Loucy (cell line): Measurements from ENCODE around the gene ZNF350.

Experiments used
- H2AFZ ChIP-seq: fragments of 200-600 bp; sonication (generic); 2 replicates; pipeline ENCODE4 v1.6.0; 2016; ENCODE audit warnings: antibody characterized with exemption, mild to moderate bottlenecking, low read length, moderate library complexity
- H3F3A ChIP-seq: fragments of 200-600 bp; 2 replicates; pipeline ENCODE4 v1.6.0; 2016; ENCODE audit warnings: antibody characterized with exemption, low read depth, mild to moderate bottlenecking
- H3K27me3 ChIP-seq: fragments of 200-600 bp; sonication (generic); 2 replicates; pipeline ENCODE4 v1.6.1; 2014; ENCODE audit warnings: low read length, mild to moderate bottlenecking; ENCODE audit not compliant: insufficient read depth, poor library complexity, severe bottlenecking
- H3K36me3 ChIP-seq: fragments of 200-600 bp; sonication (generic); 2 replicates; pipeline ENCODE4 v1.6.1; 2016; ENCODE audit warnings: low read length; ENCODE audit not compliant: insufficient read depth
- H3K4me1 ChIP-seq: fragments of 200-600 bp; sonication (generic); 2 replicates; pipeline ENCODE4 v1.5.1; 2014; ENCODE audit warnings: low read length, mild to moderate bottlenecking; ENCODE audit not compliant: insufficient read depth, poor library complexity, severe bottlenecking
- H3K4me2 ChIP-seq: fragments of 200-600 bp; sonication (generic); 2 replicates; pipeline ENCODE4 v1.6.0; 2014; ENCODE audit warnings: antibody characterized with exemption, low read length, low read depth, mild to moderate bottlenecking; ENCODE audit not compliant: poor library complexity, severe bottlenecking
- H3K4me3 ChIP-seq: fragments of 200-600 bp; sonication (generic); 2 replicates; pipeline ENCODE4 v1.5.1; 2014; ENCODE audit warnings: low read length, mild to moderate bottlenecking, mixed read lengths; ENCODE audit not compliant: poor library complexity, severe bottlenecking
- H3K79me2 ChIP-seq: fragments of 200-600 bp; sonication (generic); 2 replicates; pipeline ENCODE4 v1.6.1; 2014; ENCODE audit warnings: low read length; ENCODE audit not compliant: insufficient read depth
- H3K9ac ChIP-seq: fragments of 200-600 bp; sonication (generic); 2 replicates; pipeline ENCODE4 v1.6.0; 2014; ENCODE audit warnings: mild to moderate bottlenecking, low read depth, low read length, moderate library complexity; ENCODE audit not compliant: poor library complexity, severe bottlenecking
- H3K9me2 ChIP-seq: fragments of 200-600 bp; sonication (generic); replicated peaks from 2 replicates; pipeline ENCODE4 v1.6.1; 2016; ENCODE audit warnings: low read depth, low read length, mixed read lengths
- H3K9me3 ChIP-seq: fragments of 200-600 bp; sonication (generic); 2 replicates; pipeline ENCODE4 v1.6.1; 2014; ENCODE audit warnings: mild to moderate bottlenecking, antibody characterized with exemption, low read length, low read depth; ENCODE audit not compliant: insufficient read depth
- H4K20me1 ChIP-seq: fragments of 200-600 bp; sonication (generic); 2 replicates; pipeline ENCODE4 v1.6.0; 2014; ENCODE audit warnings: antibody characterized with exemption, low read length, mild to moderate bottlenecking; ENCODE audit not compliant: insufficient read depth, poor library complexity, severe bottlenecking
- EZH2phosphoT487 ChIP-seq: fragments of 200-600 bp; IDR thresholded peaks from 2 replicates; pipeline ENCODE4 v1.6.1; 2018; ENCODE audit warnings: antibody characterized with exemption, mild to moderate bottlenecking, moderate library complexity, borderline replicate concordance
- TF ChIP-seq, protein P1 (sequence below): fragments of 200-600 bp; sonication (generic); conservative IDR thresholded peaks from 2 replicates; pipeline ENCODE4 v1.5.1; 2014; ENCODE audit warnings: mild to moderate bottlenecking, antibody characterized with exemption, low read length

ZNF350 gene

GRCh38 chr19:51926784-51927741, 59.6 kb downstream of the ZNF350 start, which contains the start of gene ZNF613:
Gene ZNF613, plus strand, starts transcription at chr19:51927472. Its CDS starts 8,749 bp downstream, at chr19:51936221.
- H3K36me3 ChIP-seq, result 0 out of 2 replicates have a peak, but pooled peaks cover 8% of the 10 kb centered on the region
- H3K79me2 ChIP-seq, result peaks cover 17% of the 10 kb centered on the region
- no peaks in the 10 kb centered on the region for H3K9me2 ChIP-seq
- TF ChIP-seq EZH2phosphoT487, result no peak
- TF ChIP-seq, protein P1, sequence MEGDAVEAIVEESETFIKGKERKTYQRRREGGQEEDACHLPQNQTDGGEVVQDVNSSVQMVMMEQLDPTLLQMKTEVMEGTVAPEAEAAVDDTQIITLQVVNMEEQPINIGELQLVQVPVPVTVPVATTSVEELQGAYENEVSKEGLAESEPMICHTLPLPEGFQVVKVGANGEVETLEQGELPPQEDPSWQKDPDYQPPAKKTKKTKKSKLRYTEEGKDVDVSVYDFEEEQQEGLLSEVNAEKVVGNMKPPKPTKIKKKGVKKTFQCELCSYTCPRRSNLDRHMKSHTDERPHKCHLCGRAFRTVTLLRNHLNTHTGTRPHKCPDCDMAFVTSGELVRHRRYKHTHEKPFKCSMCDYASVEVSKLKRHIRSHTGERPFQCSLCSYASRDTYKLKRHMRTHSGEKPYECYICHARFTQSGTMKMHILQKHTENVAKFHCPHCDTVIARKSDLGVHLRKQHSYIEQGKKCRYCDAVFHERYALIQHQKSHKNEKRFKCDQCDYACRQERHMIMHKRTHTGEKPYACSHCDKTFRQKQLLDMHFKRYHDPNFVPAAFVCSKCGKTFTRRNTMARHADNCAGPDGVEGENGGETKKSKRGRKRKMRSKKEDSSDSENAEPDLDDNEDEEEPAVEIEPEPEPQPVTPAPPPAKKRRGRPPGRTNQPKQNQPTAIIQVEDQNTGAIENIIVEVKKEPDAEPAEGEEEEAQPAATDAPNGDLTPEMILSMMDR, result peak; percentile 53
- peak within 1 kb of the TSS; percentile 82 for H3K9ac ChIP-seq
- H3K4me2 ChIP-seq, result peak within 1 kb of the TSS; percentile 70
- peak within 1 kb of the TSS; percentile 99 for H2AFZ ChIP-seq
- H3K4me1 ChIP-seq, result peaks cover 11% of the 10 kb centered on the region
- H4K20me1 ChIP-seq, result no peaks in the 10 kb centered on the region
- peak within 1 kb of the TSS; percentile 84 for H3K4me3 ChIP-seq
- H3K9me3 ChIP-seq, result peaks cover 18% of the 10 kb centered on the region; the same call in 1 of the 2 replicates
- no peaks in the 10 kb centered on the region for H3F3A ChIP-seq
- no peaks in the 10 kb centered on the region for H3K27me3 ChIP-seq

DNA sequence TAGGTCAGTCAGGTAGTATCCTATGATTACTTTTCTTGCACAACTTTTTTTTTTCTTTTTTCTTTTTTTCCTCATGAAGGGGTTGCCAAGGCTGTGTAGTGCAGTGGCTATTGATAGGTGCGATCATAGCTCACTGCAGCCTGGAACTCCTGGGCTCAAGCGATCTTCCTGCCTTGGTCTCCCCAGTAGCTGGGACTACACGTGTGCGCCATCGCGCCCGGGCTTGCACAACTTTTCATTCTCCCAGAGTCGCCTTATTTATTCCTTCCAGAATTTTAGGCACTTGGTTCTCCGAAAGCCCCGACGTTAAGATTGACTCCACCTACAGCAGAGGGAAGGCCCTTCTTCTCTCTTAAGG, 60.2 kb downstream of the ZNF350 start:
- H3K4me2 ChIP-seq, result peak overlapping the region; percentile 70
- H3F3A ChIP-seq, result no peaks in the 10 kb centered on the region
- TF ChIP-seq EZH2phosphoT487, result no peak
- TF ChIP-seq, protein P1, result no peak
- H2AFZ ChIP-seq, result peak overlapping the region; percentile 99
- peak overlapping the region; percentile 82 for H3K9ac ChIP-seq
- no peaks in the 10 kb centered on the region for H4K20me1 ChIP-seq
- H3K79me2 ChIP-seq, result peaks cover 17% of the 10 kb centered on the region
- 0 out of 2 replicates have a peak, but pooled peaks cover 8% of the 10 kb centered on the region for H3K36me3 ChIP-seq
- no peaks in the 10 kb centered on the region for H3K9me2 ChIP-seq
- peak overlapping the region; percentile 84 for H3K4me3 ChIP-seq
- H3K9me3 ChIP-seq, result peaks cover 24% of the 10 kb centered on the region; the same call in 1 of the 2 replicates
- no peaks in the 10 kb centered on the region for H3K27me3 ChIP-seq
- peaks cover 11% of the 10 kb centered on the region for H3K4me1 ChIP-seq

- Histone ChIP-seq H3K9me2 (no peaks in the 10 kb centered on the region), H4K20me1 (no peaks in the 10 kb centered on the region), H3K9ac (no peak overlapping the region), H3K9me3 (peaks cover 37% of the 10 kb centered on the region; the same call in 1 of the 2 replicates), H3K27me3 (no peaks in the 10 kb centered on the region), H3F3A (no peaks in the 10 kb centered on the region), H3K36me3 (no peaks in the 10 kb centered on the region), H3K4me1 (no peaks in the 10 kb centered on the region), H3K4me3 (no peak overlapping the region), H2AFZ (no peak overlapping the region), H3K4me2 (no peak overlapping the region), H3K79me2 (no peaks in the 10 kb centered on the region)
- TF ChIP-seq, protein P1, result no peak
- no peak for TF ChIP-seq EZH2phosphoT487
Observed at GRCh38 chr19:51921949-51922348, 64.7 kb downstream of the ZNF350 start.
